ENCODE measurements around the gene PPP1R11.

The PPP1R11 gene

GRCh38 chr6:30044630-30045029, 22.4 kb upstream of the PPP1R11 start:
- no peak for TF ChIP-seq OSR1 (CRISPR knock-in tag; IDR thresholded peaks at IDR 0.05)
- ATAC-seq: peak; percentile 95

- no peak for ATAC-seq
- TF ChIP-seq SNAI2 (CRISPR knock-in tag; IDR thresholded peaks at IDR 0.05) (no peak), OSR1 (CRISPR knock-in tag; IDR thresholded peaks at IDR 0.05) (no peak), TOX (CRISPR knock-in tag; IDR thresholded peaks at IDR 0.05; ENCODE audit: borderline replicate concordance) (no peak), ARNTL (CRISPR knock-in tag; IDR thresholded peaks at IDR 0.05; ENCODE audit: borderline replicate concordance, low read depth) (no peak), ZFP3 (CRISPR knock-in tag; IDR thresholded peaks at IDR 0.05) (no peak), PPARA (CRISPR knock-in tag; IDR thresholded peaks at IDR 0.05; ENCODE audit: borderline replicate concordance) (no peak), ZNF565 (CRISPR knock-in tag; conservative IDR thresholded peaks at IDR 0.05; ENCODE audit: low read depth) (no peak), PATZ1 (CRISPR knock-in tag; IDR thresholded peaks at IDR 0.05; ENCODE audit: borderline replicate concordance) (no peak), CSDC2 (CRISPR knock-in tag; IDR thresholded peaks at IDR 0.05) (no peak), TCF4 (CRISPR knock-in tag; IDR thresholded peaks at IDR 0.05; ENCODE audit: borderline replicate concordance) (no peak), CREB5 (CRISPR knock-in tag; IDR thresholded peaks at IDR 0.05; ENCODE audit: low read depth) (no peak), ZC3H10 (CRISPR knock-in tag; IDR thresholded peaks at IDR 0.05) (no peak), POU6F1 (CRISPR knock-in tag; IDR thresholded peaks at IDR 0.05; ENCODE audit: borderline replicate concordance, low read depth) (no peak), ZNF70 (CRISPR knock-in tag; IDR thresholded peaks at IDR 0.05) (no peak), ZFP30 (CRISPR knock-in tag; IDR thresholded peaks at IDR 0.05) (no peak), TSHZ2 (CRISPR knock-in tag; IDR thresholded peaks at IDR 0.05) (no peak), CSRNP3 (CRISPR knock-in tag; IDR thresholded peaks at IDR 0.05) (no peak), BACH2 (CRISPR knock-in tag; IDR thresholded peaks at IDR 0.05; ENCODE audit: borderline replicate concordance) (no peak), ZNF8 (CRISPR knock-in tag; IDR thresholded peaks at IDR 0.05) (no peak)
Observed at GRCh38 chr6:30047220-30047619, 19.8 kb upstream of the PPP1R11 start.

GRCh38 chr6:30053682-30054081, 13.3 kb upstream of the PPP1R11 start:
- no peak for ATAC-seq
- no peak for TF ChIP-seq RARB (CRISPR knock-in tag; IDR thresholded peaks at IDR 0.05)
- TF ChIP-seq ZNF70 (CRISPR knock-in tag; IDR thresholded peaks at IDR 0.05): no peak
- no peak for TF ChIP-seq ARNTL (CRISPR knock-in tag; IDR thresholded peaks at IDR 0.05; ENCODE audit: borderline replicate concordance, low read depth)
- TF ChIP-seq TSHZ2 (CRISPR knock-in tag; IDR thresholded peaks at IDR 0.05): no peak
- TF ChIP-seq ZC3H10 (CRISPR knock-in tag; IDR thresholded peaks at IDR 0.05): no peak
- no peak for TF ChIP-seq TOX (CRISPR knock-in tag; IDR thresholded peaks at IDR 0.05; ENCODE audit: borderline replicate concordance)
- TF ChIP-seq PPARA (CRISPR knock-in tag; IDR thresholded peaks at IDR 0.05; ENCODE audit: borderline replicate concordance): no peak
- TF ChIP-seq OSR1 (CRISPR knock-in tag; IDR thresholded peaks at IDR 0.05): no peak
- TF ChIP-seq POU6F1 (CRISPR knock-in tag; IDR thresholded peaks at IDR 0.05; ENCODE audit: borderline replicate concordance, low read depth): no peak
- TF ChIP-seq ESRRG (CRISPR knock-in tag; IDR thresholded peaks at IDR 0.05): no peak
- TF ChIP-seq CREB5 (CRISPR knock-in tag; IDR thresholded peaks at IDR 0.05; ENCODE audit: low read depth): no peak
- TF ChIP-seq SNAI2 (CRISPR knock-in tag; IDR thresholded peaks at IDR 0.05): no peak
- no peak for TF ChIP-seq CSDC2 (CRISPR knock-in tag; IDR thresholded peaks at IDR 0.05)
